ENCODE measurements around the gene FUBP3. TPM values are rescaled to one million over a fixed set of nuclear protein-coding genes. Genes with fewer than 3 reads are reported as not detected.

FUBP3 gene, protein sequence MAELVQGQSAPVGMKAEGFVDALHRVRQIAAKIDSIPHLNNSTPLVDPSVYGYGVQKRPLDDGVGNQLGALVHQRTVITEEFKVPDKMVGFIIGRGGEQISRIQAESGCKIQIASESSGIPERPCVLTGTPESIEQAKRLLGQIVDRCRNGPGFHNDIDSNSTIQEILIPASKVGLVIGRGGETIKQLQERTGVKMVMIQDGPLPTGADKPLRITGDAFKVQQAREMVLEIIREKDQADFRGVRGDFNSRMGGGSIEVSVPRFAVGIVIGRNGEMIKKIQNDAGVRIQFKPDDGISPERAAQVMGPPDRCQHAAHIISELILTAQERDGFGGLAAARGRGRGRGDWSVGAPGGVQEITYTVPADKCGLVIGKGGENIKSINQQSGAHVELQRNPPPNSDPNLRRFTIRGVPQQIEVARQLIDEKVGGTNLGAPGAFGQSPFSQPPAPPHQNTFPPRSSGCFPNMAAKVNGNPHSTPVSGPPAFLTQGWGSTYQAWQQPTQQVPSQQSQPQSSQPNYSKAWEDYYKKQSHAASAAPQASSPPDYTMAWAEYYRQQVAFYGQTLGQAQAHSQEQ
- total RNA-seq: 32.5 and 38.7 TPM in 2 replicates

DNA sequence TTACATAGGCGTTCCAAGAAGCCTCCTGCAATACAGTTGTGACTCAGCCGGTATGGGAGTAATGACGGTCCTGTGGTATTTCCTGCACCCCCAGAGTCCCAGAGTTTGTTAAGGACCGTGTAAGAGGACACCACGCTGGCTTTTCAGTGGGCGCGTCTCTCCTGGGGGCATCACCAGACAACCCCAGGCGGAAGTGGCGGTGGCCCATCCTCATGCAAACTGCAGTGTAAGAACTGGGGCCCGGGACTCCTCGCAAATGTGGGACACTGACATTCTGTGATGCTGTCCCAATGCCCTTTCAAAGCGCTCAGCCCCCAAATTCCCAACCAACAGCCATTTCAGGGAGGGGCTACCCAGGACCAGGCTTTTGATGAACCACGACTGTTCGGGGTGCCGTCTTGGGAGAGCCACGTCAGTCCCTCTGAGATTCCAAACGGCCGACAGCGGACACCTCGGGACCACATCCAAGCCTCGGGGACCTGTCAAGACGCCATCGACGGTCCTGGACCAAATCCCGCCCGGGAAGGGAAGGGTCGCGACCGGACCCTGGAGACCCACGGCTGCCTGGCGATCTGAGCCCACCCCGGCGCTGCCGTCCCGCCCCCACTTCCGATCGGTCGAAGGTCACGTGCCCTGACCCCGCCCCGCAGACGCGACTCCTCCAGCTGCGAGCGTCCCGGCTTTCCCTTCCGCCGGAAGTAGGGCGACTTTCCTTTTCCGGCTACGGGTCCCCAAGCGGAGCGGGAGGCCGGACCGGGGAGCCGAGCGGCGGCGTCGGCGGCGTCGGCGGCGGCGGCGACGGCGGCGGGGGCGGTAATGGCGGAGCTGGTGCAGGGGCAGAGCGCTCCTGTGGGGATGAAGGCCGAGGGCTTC lies at the start of gene FUBP3:
Gene FUBP3, plus strand, starts transcription at position 713 of the 873 bp plus-strand sequence. Its CDS starts 104 bp downstream, at position 817.

DNA sequence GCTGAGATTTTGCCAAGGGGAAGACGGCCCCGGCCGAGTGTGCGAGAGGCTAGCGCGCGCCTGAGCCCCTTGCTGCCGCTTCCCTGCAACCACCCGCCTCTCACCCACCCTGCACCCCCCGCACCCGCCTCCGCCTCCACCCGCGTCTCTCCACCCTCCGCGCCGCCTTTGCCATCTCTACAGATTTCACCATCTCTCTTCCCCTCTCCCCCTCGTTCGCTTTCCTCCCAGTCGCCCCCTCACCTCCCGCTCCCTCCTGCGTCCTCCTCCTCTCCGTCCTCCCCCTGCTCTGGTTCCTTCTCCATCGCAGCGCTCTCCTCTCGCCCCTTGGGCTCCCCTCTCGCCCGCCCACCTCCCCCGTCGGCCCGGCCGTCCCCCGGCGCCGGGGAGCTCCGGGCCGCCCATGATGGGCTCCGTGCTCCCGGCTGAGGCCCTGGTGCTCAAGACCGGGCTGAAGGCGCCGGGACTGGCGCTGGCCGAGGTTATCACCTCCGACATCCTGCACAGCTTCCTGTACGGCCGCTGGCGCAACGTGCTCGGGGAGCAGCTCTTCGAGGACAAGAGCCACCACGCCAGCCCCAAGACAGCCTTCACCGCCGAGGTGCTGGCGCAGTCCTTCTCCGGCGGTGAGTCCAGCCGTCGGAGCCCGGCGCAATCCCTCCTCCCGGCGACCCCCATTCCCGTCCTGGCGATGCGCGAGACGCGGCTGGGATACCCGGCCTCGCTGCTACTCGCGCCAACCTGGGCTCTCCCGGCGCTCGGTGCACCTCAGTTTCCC lies 85.1 kb downstream of the FUBP3 start, which contains the start of gene PRDM12:
Gene PRDM12, plus strand, starts transcription at position 344 of the 778 bp plus-strand sequence. Its CDS starts 60 bp downstream, at position 404.

Other genes with a start within 250 kb of the FUBP3 start
- gene ASS1, start 134.6 kb upstream of the FUBP3 start, total RNA-seq: 225 and 321 TPM in 2 replicates
- gene PRDM12, start 85.0 kb downstream of the FUBP3 start, total RNA-seq: 0.32 TPM in 1 of 2 replicates, not detected in the other
- 15.7 and 23.0 TPM in 2 replicates for gene EXOSC2, start 114.2 kb downstream of the FUBP3 start, total RNA-seq